Sigmoid colon (tissue), 4 donors: ENCODE data around the gene ADAMTS2.

Experiments
- CTCF ChIP-seq, 4 experiments: fragments of 450-650 bp in 3 of 4; fragments of 200-600 bp in 1 of 4; IDR thresholded peaks; one replicate each; pipeline ENCODE4 v1.5.1; 2016 to 2019; ENCODE audit warnings: antibody characterized with exemption in 4 of 4, mild to moderate bottlenecking in 3 of 4, moderate library complexity in 2 of 4
- EP300 ChIP-seq, 4 donors: sonication (generic); formaldehyde crosslinking; IDR thresholded peaks; one replicate each; pipeline ENCODE4 v1.6.1; 2017; ENCODE audit warnings: antibody characterized with exemption in 4 of 4
- POLR2A ChIP-seq, 2 donors: fragments of 450-650 bp; IDR thresholded peaks; one replicate each; pipeline ENCODE4 v1.6.1; 2016; ENCODE audit warnings: antibody characterized with exemption in 2 of 2, mild to moderate bottlenecking in 2 of 2, moderate library complexity in 2 of 2
- POLR2AphosphoS5 ChIP-seq, 4 donors: sonication (generic); formaldehyde crosslinking; IDR thresholded peaks; one replicate each; pipeline ENCODE4 v1.6.1; 2017; ENCODE audit warnings: antibody characterized with exemption in 4 of 4

- TF ChIP-seq CTCF (IDR thresholded peaks at IDR 0.05) (no peak), POLR2A (IDR thresholded peaks at IDR 0.05) (no peak), POLR2AphosphoS5 (IDR thresholded peaks at IDR 0.05) (no peak), EP300 (IDR thresholded peaks at IDR 0.05) (no peak)
Measured at GRCh38 chr5:179368806-179369529, 23.7 kb upstream of the ADAMTS2 start.
